Renal pelvis (tissue), 4 donors: ENCODE data around the gene RBM4. TPM values are rescaled to one million over a fixed set of nuclear protein-coding genes. Genes with fewer than 3 reads are reported as not detected.
"Not testable (repeated sequence)": the region's sequence is repeated elsewhere in the genome, so short reads cannot be mapped to it uniquely, and the experiment has no call there.

Experiments
- DNase-seq: peaks from one replicate; pipeline ENCODE4 v3.0.0-alpha.2; 2013
- polyA plus RNA-seq, 3 donors: library from polyadenylated mRNA; unstranded; fragments of 120-200 nt; gene quantifications; one replicate each; pipeline ENCODE4 v1.2.1, GENCODE V29; 2013; ENCODE audit not compliant: insufficient read length in 3 of 3

Gene RBM4
- polyA plus RNA-seq, 3 donors, result 251 to 282 (median 270) TPM

- no peak for DNase-seq
These were observed 35.4 kb upstream of the RBM4 start for GRCh38 chr11:66603072-66603471.

GRCh38 chr11:66604155-66604554 is 34.3 kb upstream of the RBM4 start:
- DNase-seq, result no peak

DNA sequence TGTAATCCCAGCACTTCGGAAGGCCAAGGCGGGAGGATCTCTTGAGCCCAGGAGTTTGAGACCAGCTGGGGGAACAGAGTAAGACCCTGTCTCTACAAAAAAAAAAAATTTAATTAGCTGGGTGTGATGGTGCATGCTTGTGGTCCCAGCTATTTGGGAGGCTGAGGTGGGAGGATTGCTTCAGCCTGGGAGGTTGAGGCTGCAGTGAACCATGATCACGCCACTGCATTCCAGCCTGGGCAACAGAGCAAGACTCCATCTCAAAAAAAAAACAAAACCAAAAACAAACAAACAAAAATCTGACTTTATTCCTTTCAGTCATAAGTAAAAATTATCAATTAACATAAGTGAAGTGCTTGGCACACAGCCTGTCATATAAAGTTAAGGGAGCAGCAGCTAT is 31.9 kb upstream of the RBM4 start:
- DNase-seq, result not testable (repeated sequence)

- no peak for DNase-seq
These were observed 31.2 kb upstream of the RBM4 start for GRCh38 chr11:66607126-66607834.

GRCh38 chr11:66609721-66610617 is 28.5 kb upstream of the RBM4 start:
- DNase-seq, result no peak

DNA sequence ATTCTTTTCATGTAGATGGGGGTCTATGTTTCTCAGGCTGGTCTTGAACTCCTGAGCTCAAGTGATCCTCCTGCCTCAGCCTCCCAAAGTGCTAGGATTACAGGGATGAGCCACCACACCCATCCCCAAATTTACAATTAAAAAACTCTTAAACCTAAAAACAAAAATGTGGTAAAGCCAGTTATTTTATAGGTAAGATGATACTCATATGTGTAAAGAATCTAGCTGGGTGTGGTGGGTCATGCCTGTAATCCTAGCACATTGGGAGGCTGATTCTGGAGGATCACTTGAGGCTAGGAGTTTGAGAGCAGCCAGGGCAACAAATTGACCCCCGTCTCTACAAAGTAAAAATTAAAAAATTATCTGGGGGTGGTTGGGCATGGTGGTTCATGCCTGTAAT is 26.0 kb upstream of the RBM4 start:
- no peak for DNase-seq

DNA sequence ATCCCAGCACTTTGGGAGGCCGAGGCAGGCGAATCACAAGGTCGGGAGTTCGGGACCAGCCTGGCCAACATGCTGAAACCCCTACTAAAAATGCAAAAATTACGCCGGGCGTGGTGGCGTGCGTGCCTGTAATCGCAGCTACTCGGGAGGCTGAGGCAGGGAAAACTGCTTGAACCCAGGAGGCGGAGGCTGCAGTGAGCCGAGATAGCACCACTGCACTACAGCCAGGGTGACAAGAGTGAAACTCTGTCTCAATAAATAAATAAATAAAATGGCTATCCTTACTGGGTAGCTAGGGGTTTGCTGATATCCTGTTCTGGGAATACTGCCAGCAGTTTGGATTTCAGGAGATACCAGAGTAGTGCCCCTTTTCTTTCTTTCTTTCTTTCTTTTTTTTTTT is 24.4 kb upstream of the RBM4 start:
- DNase-seq, result no peak

DNA sequence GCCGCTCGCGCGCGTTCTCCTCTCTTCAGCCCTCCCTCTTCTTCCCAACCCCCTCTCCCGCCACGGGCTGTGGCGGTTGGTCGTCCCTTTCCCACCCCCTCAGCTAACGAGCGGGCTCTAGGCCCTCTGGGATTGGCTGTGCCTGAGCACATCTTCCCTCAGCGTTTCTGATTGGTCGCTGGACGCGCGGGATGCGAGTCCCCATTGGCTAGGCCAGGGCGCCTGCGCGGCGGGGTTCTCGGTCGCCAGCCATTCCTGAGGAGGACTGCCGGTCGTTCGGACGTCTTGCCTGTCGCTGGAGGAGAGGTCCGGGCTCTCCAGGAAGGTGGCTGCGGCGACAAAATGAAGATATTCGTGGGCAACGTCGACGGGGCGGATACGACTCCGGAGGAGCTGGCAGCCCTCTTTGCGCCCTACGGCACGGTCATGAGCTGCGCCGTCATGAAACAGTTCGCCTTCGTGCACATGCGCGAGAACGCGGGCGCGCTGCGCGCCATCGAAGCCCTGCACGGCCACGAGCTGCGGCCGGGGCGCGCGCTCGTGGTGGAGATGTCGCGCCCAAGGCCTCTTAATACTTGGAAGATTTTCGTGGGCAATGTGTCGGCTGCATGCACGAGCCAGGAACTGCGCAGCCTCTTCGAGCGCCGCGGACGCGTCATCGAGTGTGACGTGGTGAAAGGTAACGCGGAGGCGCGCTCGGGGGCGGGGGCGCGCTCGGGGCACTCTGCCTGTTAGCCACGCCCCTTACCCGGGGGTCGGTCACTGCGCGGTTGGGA is 21.9 kb upstream of the RBM4 start, which contains the start of gene RBM14:
Gene RBM14 (plus strand): TSS at position 252 of the 776 bp plus-strand sequence. CDS start 91 bp downstream, at position 343.
- peak; percentile 100 for DNase-seq

- DNase-seq, result no peak
These were observed 21.2 kb upstream of the RBM4 start for GRCh38 chr11:66617155-66617834.

- DNase-seq, result no peak
These were observed 19.4 kb upstream of the RBM4 start for GRCh38 chr11:66619080-66619554.

- no peak for DNase-seq
These were observed 14.1 kb upstream of the RBM4 start for GRCh38 chr11:66624450-66624849.

DNA sequence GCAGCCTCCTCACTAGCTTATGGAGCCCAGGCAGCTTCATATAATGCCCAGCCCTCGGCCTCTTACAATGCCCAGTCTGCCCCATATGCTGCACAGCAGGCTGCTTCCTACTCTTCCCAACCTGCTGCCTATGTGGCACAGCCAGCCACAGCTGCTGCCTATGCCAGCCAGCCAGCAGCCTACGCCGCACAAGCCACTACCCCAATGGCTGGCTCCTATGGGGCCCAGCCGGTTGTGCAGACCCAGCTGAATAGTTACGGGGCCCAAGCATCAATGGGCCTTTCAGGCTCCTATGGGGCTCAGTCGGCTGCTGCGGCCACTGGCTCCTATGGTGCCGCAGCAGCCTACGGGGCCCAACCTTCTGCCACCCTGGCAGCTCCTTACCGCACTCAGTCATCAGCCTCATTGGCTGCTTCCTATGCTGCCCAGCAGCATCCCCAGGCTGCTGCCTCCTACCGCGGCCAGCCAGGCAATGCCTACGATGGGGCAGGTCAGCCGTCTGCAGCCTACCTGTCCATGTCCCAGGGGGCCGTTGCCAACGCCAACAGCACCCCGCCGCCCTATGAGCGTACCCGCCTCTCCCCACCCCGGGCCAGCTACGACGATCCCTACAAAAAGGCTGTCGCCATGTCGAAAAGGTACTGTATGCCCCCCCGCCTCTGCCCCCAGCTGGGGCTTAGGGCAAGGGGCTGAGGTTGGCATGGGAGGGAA is 13.3 kb upstream of the RBM4 start:
- no peak for DNase-seq

DNA sequence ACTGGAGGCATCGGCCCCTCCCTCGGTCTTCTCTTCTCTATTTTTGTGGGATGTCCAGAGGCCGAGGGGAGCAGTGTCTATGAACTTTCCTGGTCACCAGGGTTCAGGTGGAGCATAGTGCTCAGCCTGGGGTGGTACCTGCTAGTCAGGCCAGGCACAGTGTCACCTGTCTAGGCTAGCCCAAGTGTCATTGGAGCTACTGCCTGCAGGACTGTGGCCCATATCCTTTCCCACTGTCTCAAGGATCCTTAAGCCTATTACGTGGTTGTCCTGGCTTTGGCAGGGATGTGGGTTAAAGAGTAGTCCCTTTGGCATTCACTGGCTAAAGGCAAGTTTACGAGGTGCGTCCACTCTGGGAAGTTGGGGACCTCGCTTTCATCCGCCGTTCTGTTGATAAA is 12.8 kb upstream of the RBM4 start:
- no peak for DNase-seq

DNA sequence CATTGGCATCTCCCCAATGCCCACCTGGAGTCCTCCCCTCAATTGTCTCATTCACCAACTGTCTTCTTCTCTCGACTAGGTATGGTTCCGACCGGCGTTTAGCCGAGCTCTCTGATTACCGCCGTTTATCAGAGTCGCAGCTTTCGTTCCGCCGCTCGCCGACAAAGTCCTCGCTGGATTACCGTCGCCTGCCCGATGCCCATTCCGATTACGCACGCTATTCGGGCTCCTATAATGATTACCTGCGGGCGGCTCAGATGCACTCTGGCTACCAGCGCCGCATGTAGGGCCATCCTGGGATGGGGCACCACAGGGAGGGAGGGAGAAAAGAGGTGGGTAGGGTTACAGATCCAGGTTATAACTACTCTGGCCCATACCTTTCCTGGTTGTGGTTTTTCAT is 12.1 kb upstream of the RBM4 start:
- no peak for DNase-seq

GRCh38 chr11:66626926-66627325 is 11.6 kb upstream of the RBM4 start:
- no peak for DNase-seq

DNA sequence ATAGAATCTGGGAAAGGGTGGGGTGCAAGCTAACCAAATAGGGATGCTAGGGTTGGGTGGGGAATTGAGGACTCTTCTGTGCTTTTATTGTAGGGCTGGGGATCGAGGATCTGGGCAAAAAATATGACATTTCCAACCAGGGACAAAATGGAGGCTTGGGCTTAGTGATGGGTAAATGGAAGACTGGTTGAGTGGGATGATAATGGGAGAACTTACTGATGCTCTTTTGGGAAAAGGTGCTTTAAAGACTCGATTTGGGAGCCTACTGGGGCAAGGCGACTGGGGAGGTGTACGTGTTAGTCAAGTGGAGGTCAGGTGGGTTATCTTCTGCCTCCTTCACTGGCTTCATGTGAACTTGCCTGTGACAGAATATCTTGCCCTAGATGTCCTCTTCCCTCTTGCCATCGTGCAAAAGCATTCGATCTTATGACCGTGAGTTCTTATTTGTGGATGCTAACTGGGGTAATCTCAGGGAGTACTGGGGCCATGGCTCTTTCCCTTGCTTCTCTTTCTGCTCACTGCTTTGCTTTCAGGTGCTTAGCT is 10.4 kb upstream of the RBM4 start:
- DNase-seq, result no peak

DNA sequence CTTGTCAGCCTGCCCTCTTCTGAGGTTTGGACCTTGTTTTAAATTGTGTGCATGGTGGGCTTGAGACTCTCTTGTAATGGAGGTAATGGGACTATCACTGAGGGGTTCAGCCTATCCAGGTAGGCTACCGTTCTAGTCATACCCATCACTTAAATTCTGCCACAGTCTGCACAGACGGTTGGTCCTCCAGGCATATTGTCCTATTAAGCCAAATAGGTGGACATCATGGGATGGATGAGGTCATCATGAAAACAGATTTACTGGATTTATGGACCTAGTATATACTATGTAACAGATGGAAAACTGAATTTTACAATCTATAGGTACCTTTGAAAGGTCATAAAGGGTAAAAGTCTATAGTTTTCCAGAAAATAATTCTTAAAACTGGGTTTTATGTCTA is 9.1 kb upstream of the RBM4 start:
- no peak for DNase-seq

DNA sequence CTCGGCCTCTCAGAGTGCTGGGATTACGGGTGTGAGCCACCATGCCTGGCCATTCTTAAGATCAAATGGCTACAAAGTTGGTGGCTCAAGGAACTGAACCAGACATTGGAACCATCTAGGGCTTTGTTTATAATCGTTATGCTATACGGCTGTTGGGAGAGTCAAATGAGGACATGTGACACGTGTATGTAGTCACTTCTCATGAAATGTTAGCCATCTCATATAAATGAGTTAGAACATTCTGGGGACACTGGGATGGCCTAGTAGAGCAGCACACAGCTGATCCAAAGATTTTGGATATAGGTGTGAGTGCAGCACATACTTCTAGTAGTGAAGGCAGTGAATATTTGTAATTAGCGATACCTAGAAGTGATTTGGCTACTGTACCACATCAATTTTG is 6.6 kb upstream of the RBM4 start:
- DNase-seq, result no peak

- DNase-seq, result no peak
These were observed 5.6 kb upstream of the RBM4 start for GRCh38 chr11:66632952-66633351.

DNA sequence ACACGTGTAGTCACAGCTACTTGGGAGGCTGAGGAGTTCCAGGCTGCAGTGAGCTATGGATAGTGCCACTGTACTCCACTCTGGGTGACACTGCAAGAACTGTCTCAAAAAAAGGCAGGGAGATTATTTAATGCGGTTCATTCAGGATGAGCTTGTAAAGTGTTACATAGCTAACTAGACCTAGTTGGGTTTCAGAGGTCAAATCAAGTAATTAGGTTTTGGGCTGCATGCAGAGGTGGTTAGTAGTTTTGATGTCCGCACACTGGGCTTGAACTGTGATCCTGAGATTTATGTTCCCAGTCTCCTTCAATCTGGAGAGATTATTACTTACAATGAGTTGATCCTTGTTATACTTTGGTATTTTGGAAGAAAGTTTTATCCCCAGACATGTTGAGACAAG is 2.1 kb upstream of the RBM4 start:
- no peak for DNase-seq
